Measurements from ENCODE around the gene GDA. TPM values are rescaled to one million over a fixed set of nuclear protein-coding genes. Genes with fewer than 3 reads are reported as not detected.

The GDA gene
- total and polyA plus RNA-seq, 2 experiments from 2014 or later, result not detected

GRCh38 chr9:72150661-72151060, 1.4 kb downstream of the GDA start:
- TF ChIP-seq EZH2 (IDR thresholded peaks at IDR 0.05; ENCODE audit: insufficient read depth, poor library complexity, severe bottlenecking) (no peak), EZH2phosphoT487 (IDR thresholded peaks at IDR 0.05; ENCODE audit: insufficient read depth, low read depth) (no peak)
- Histone ChIP-seq H3K36me3 (ENCODE audit: low read depth) (no peaks in the 10 kb centered on the region), H4K20me1 (ENCODE audit: insufficient read depth) (no peaks in the 10 kb centered on the region), H3K9me3 (ENCODE audit: low read depth) (no peaks in the 10 kb centered on the region), H2AFZ (no peak overlapping the region), H3K27me3 (replicated peaks; ENCODE audit: insufficient read depth) (peaks cover 27% of the 10 kb centered on the region), H3F3A (ENCODE audit: insufficient read depth) (no peaks in the 10 kb centered on the region), H3K9me2 (ENCODE audit: insufficient read depth) (no peaks in the 10 kb centered on the region), H3K4me3 (no peak overlapping the region), H3K4me1 (ENCODE audit: insufficient read depth) (no peaks in the 10 kb centered on the region), H3K9ac (no peak overlapping the region), H3K27ac (no peak overlapping the region), H3K79me2 (ENCODE audit: insufficient read depth) (no peaks in the 10 kb centered on the region), H3K4me2 (ENCODE audit: unreplicated experiment) (no peak overlapping the region)
- no peak for DNase-seq
- in situ Hi-C loops (cut with MboI), result no loop called here
- 43 to 44% methylated on average over 6 of the region's 6 CpGs for WGBS, 2 experiments (ENCODE audit: low coverage in 1 of 2, low lambda C conversion rate in 2 of 2, missing lambda C conversion rate in 2 of 2)

- Histone ChIP-seq H3K4me2 (ENCODE audit: unreplicated experiment) (no peak overlapping the region), H2AFZ (no peak overlapping the region), H3F3A (ENCODE audit: insufficient read depth) (no peaks in the 10 kb centered on the region), H3K9me2 (ENCODE audit: insufficient read depth) (no peaks in the 10 kb centered on the region), H4K20me1 (ENCODE audit: insufficient read depth) (no peaks in the 10 kb centered on the region), H3K4me3 (no peak overlapping the region), H3K27ac (no peak overlapping the region), H3K9me3 (ENCODE audit: low read depth) (no peaks in the 10 kb centered on the region), H3K27me3 (replicated peaks; ENCODE audit: insufficient read depth) (peaks cover 27% of the 10 kb centered on the region), H3K36me3 (ENCODE audit: low read depth) (no peaks in the 10 kb centered on the region), H3K79me2 (ENCODE audit: insufficient read depth) (no peaks in the 10 kb centered on the region), H3K4me1 (ENCODE audit: insufficient read depth) (no peaks in the 10 kb centered on the region), H3K9ac (no peak overlapping the region)
- in situ Hi-C loops (cut with MboI), result no loop called here
- TF ChIP-seq EZH2 (IDR thresholded peaks at IDR 0.05; ENCODE audit: insufficient read depth, poor library complexity, severe bottlenecking) (no peak), EZH2phosphoT487 (IDR thresholded peaks at IDR 0.05; ENCODE audit: insufficient read depth, low read depth) (no peak)
- no peak for DNase-seq
Observed at GRCh38 chr9:72151104-72151503, 1.9 kb downstream of the GDA start.

- no peaks in the 10 kb centered on the region for H3K4me1 ChIP-seq (ENCODE audit: insufficient read depth)
- TF ChIP-seq EZH2 (IDR thresholded peaks at IDR 0.05; ENCODE audit: insufficient read depth, poor library complexity, severe bottlenecking), result no peak
- TF ChIP-seq EZH2phosphoT487 (IDR thresholded peaks at IDR 0.05; ENCODE audit: insufficient read depth, low read depth), result no peak
- WGBS, 2 experiments (ENCODE audit: low coverage in 1 of 2, low lambda C conversion rate in 2 of 2, missing lambda C conversion rate in 2 of 2), result 46 to 48% methylated on average over 9 of the region's 9 CpGs
Observed at GRCh38 chr9:72154468-72155285, 5.4 kb downstream of the GDA start.

GRCh38 chr9:72155301-72155700, 6.1 kb downstream of the GDA start:
- Histone ChIP-seq H3K9me3 (ENCODE audit: low read depth) (no peaks in the 10 kb centered on the region), H3K9me2 (ENCODE audit: insufficient read depth) (no peaks in the 10 kb centered on the region), H2AFZ (no peak overlapping the region), H3K79me2 (ENCODE audit: insufficient read depth) (no peaks in the 10 kb centered on the region), H3K36me3 (ENCODE audit: low read depth) (no peaks in the 10 kb centered on the region), H3K4me1 (ENCODE audit: insufficient read depth) (no peaks in the 10 kb centered on the region), H3K27me3 (replicated peaks; ENCODE audit: insufficient read depth) (peaks cover 8% of the 10 kb centered on the region), H4K20me1 (ENCODE audit: insufficient read depth) (no peaks in the 10 kb centered on the region), H3K4me3 (no peak overlapping the region), H3F3A (ENCODE audit: insufficient read depth) (no peaks in the 10 kb centered on the region), H3K27ac (no peak overlapping the region), H3K9ac (no peak overlapping the region), H3K4me2 (ENCODE audit: unreplicated experiment) (no peak overlapping the region)
- WGBS, 2 experiments (ENCODE audit: low coverage in 1 of 2, low lambda C conversion rate in 2 of 2, missing lambda C conversion rate in 2 of 2), result 36 to 53% methylated on average over 2 of the region's 2 CpGs
- in situ Hi-C loops (cut with MboI), result no loop called here
- no peak for TF ChIP-seq EZH2phosphoT487 (IDR thresholded peaks at IDR 0.05; ENCODE audit: insufficient read depth, low read depth)
- no peak for TF ChIP-seq EZH2 (IDR thresholded peaks at IDR 0.05; ENCODE audit: insufficient read depth, poor library complexity, severe bottlenecking)
- DNase-seq, result no peak

More at GRCh38 chr9:72154468-72155285, 5.4 kb downstream of the GDA start:
- no peaks in the 10 kb centered on the region for H4K20me1 ChIP-seq (ENCODE audit: insufficient read depth)
- peak; percentile 5 for DNase-seq
- no peak overlapping the region for H2AFZ ChIP-seq
- no peaks in the 10 kb centered on the region for H3F3A ChIP-seq (ENCODE audit: insufficient read depth)
- H3K36me3 ChIP-seq (ENCODE audit: low read depth), result no peaks in the 10 kb centered on the region
- no peak overlapping the region for H3K4me2 ChIP-seq (ENCODE audit: unreplicated experiment)
- H3K9me2 ChIP-seq (ENCODE audit: insufficient read depth), result no peaks in the 10 kb centered on the region
- H3K9me3 ChIP-seq (ENCODE audit: low read depth), result no peaks in the 10 kb centered on the region
- H3K27me3 ChIP-seq (replicated peaks; ENCODE audit: insufficient read depth), result peaks cover 8% of the 10 kb centered on the region
- H3K9ac ChIP-seq, result no peak overlapping the region
- no peak overlapping the region for H3K27ac ChIP-seq
- no peak overlapping the region for H3K4me3 ChIP-seq
- in situ Hi-C loops (cut with MboI), result no loop called here
- no peaks in the 10 kb centered on the region for H3K79me2 ChIP-seq (ENCODE audit: insufficient read depth)

Data from GM23248 (cell line).